EH (cell line): Measurements from ENCODE around the gene ROBO2.

ENCODE experiments used
- DNase-seq: peaks from one replicate; pipeline ENCODE4 v3.0.0-alpha.2; 2015; ENCODE audit warnings: low read depth

ROBO2 gene

DNA sequence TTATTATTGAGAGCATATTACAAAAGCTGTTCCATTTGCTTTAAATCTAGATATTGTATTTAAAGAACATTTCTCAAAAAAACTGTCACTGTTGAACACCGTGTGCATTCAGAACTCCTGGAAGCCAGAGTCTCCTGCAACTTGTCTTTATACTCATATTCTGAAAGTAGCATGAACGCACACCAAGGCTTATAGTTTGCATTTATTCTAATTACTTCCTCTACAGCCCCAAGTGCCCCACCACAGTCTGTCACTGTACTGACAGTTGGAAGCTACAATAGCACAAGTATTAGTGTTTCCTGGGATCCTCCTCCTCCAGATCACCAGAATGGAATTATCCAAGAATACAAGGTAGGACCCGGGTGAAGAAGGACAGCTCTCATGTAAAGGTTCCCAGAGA lies 537.4 kb downstream of the ROBO2 start:
- DNase-seq = no peak

DNA sequence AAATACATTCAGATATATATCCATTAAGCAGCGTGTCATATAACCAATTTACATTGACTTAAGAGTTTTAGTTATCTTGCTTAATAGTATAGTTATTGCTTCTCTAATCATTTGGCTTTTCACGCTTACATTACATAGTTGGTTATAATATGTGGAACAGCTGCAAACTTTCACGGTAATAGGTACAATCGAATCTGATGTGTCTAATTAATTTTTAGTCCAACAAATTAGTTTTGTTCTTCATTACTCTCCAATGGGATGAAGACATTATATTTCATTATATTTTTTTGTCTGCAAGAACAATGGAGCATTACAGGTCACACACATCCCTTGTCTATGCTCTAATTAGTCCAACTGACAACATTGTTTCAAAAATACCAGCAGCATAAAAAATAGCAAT lies 546.3 kb downstream of the ROBO2 start:
- DNase-seq = no peak

DNA sequence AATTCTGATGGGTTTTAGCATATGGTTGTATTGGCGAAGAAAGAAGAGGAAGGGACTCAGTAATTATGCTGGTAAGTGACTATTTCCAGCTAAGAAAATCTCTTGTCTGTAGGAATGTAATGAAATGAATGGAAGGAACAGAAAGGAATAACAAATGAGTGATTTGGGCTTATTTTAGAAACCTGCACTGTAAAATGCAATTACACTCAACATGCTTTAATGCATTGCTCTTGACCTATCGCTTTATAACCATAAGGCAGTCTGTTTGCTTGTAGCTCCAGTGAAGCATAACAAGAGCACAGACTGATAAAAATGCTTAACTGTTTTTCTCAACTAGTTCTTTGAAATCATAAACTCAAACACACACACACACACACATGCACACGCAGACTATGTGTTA lies 549.0 kb downstream of the ROBO2 start:
- DNase-seq = no peak

GRCh38 chr3:77590191-77590590 lies 550.3 kb downstream of the ROBO2 start:
- no peak for DNase-seq

DNA sequence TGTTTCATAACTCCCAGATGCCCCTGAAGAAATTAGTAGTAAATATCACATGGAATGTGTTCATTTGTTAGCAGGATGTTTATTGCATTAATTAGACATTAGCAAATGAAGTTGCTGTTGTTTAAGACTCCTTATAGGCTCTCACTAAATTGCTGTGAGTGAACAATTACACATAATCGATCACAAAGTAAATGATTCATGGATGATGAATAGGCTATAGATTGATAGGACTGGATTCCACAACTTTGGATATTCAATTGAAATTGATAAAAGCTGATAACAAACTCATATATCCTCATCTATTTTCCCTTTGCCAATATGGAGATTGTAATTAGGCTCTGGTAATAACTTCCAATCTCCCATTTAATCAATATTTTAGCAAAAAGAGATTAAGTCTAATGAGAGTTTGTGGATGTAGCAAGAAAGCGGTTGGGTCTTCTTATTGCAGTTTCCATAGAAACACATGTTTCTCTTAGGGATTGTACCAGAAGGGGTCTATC lies 555.5 kb downstream of the ROBO2 start:
- no peak for DNase-seq

DNA sequence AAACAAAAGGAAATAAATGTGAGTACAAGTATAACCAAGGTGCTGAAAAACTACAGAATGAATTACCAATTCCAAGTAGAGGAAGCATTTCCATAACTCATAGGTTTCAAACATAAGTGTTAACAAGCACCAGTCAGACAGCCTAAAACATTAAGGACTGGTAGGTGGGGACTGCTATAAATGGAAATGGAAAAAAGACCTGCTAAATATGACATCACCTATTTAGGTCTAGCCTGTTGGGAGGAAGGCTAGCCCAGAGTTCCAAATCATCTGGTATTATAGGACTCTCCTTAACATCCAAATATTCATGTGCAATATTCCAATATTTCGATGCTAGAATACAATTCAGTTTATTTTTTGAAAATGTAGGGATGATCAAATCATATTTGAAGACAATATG lies 560.0 kb downstream of the ROBO2 start:
- DNase-seq = no peak

DNA sequence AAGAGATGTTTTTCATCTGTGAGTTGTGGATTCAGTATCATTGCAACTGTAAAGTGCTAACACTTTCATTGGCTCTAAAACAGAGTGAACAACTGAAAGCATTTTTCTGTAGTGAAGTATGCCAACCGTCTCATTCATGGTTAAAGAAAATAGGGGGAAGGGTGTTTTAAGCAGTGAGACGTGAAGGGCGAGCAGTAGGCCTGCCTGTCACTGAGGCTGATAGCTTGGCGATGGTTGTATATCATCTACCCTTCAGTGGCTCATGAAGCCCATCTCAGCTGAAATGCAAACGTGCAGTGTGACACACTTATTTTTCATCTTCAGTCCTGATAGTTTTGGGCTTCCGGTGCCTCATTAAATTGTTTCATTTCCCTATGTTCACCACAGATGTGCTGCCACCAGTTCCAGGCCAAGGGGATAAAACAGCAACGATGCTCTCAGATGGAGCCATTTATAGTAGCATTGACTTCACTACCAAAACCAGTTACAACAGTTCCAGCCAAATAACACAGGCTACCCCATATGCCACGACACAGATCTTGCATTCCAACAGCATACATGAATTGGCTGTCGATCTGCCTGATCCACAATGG lies 562.0 kb downstream of the ROBO2 start:
- DNase-seq = no peak

GRCh38 chr3:77602722-77603121 lies 562.8 kb downstream of the ROBO2 start:
- DNase-seq = no peak

GRCh38 chr3:77605308-77605707 lies 565.4 kb downstream of the ROBO2 start:
- no peak for DNase-seq

DNA sequence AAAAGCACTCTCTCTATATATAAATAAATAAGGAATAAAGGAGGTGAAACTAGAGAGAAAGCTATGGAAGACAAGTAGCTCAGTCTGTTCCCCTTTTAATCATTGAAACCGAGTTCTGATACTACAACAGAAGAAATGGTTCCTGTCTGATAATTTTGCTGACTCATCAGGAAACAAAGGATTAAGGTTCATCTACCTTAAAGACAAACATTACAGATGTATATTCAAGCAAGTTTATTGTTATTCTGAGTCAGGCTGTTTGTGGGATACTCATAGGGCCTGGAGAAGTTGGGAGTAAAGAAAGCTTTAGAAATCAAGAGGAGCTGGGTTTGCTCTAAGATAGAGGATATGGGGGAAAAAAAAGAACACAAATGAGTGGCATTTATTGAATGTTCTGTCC lies 566.0 kb downstream of the ROBO2 start:
- DNase-seq = no peak

- no peak for DNase-seq
These were observed 566.5 kb downstream of the ROBO2 start for GRCh38 chr3:77606372-77606771.

DNA sequence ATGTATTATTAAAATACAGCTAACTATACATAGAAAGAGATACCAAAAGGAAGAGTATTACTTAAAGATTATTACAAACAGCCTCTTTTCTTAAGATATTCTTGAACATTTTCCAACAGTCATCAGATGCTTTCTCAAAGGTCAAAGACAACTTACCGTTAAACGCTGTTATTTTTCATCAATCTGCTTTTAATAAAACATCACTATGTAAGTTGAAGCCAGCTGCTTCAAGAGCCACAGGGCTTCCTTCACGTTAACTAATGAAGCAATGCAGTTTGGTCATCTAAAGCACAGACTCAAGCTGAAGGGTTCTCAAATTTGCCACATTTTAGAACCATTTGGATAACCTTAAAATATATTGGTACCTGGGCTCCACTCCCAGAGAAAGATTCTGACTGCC lies 578.8 kb downstream of the ROBO2 start:
- no peak for DNase-seq

GRCh38 chr3:77620009-77620408 lies 580.1 kb downstream of the ROBO2 start:
- peak; percentile 0 for DNase-seq

- DNase-seq = no peak
These were observed 583.6 kb downstream of the ROBO2 start for GRCh38 chr3:77623500-77623899.

DNA sequence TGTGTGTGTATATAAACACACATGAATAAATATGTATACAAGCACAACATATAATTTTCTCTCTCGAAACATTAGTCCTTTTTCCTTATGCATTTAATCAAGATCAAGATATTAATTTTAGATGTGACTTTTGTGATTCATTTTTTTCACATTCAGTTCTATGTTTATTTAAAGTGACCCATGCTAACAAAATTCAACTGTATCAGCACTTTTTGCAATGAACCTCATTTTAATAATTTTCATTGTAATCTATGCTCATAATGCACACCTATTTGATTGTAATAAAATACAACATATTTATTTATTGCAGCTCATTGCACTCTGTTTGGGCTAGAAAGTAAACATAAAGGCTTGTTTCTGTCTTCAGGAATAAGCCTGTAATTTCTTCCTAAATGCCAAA lies 586.3 kb downstream of the ROBO2 start:
- DNase-seq = no peak

DNA sequence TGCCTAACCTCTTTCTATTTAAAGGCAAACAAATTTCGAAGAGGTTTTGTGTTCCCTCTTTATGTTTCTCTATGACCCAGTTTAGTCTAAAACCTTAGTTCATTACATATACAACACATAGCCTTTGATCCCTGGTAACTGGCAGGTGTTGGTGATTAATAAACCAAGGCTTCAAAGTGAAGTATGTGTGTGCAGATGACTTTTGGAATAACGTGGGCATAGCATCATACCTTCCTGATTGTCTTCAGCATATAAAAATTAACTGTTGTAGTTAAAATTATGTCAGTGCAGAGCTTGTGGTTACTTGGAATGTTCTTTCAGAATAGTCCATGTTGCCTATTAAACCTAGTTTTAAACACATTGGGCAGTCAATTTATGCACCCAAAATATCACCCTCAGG lies 608.3 kb downstream of the ROBO2 start:
- DNase-seq = no peak

DNA sequence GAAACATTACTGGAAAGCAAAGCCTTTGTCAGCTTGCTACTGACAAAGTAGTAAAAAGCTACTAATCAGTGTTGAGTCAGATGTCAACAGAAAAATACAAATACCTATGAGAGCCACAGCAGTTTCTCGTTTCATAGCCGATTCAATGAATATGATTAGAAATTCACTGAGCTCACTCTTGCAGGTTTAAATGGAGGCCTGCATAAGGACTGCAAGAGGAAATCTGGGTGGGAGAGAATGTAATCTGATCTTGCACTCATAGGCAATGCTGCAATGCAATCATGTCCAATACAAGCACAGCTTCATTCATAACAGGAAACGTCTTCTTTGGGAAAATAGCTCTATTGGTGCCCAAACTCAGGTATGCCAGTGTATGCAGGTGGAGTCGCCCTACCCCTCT lies 608.8 kb downstream of the ROBO2 start:
- no peak for DNase-seq

DNA sequence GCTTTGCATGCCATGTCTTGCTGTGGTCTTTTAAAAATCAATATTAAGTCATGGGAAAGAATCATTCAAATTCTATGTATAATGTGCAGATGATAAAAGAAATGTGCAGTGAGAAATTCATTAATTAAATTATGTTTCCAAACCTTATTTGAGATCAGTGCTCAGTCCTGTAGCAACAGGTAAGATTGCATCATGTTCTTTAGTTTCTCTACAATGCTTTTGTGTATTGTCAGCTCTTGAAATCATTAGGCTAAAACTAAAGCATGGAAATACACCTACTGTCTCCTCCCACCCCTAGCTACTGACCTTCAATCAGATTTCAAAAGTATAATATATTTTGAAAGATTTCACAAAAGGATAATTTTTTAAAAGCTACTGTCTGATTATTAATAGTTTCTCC lies 612.7 kb downstream of the ROBO2 start:
- DNase-seq = no peak

GRCh38 chr3:77655396-77655795 lies 615.5 kb downstream of the ROBO2 start:
- DNase-seq = no peak

DNA sequence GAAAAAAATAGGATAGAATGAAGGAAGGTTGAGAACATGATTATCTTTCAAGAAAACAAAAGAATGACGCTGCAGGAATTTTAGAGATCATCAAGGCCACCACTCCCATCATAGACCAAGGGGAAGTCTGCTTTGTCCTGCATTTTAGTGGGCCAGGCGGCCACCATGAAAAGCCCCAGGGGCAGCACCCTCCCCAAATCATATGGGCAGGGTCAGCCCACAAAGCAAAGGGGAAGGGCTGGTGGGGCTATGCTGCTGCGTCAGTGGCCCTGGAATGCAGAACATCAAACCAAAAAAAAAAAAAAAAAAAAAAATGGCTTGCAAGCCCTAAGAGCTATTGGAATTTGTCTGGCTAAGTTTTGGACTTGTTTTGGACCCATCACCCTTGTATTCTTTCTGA lies 620.8 kb downstream of the ROBO2 start:
- no peak for DNase-seq

- no peak for DNase-seq
These were observed 628.0 kb downstream of the ROBO2 start for GRCh38 chr3:77667901-77668300.

- DNase-seq = no peak
These were observed 628.5 kb downstream of the ROBO2 start for GRCh38 chr3:77668376-77668775.

DNA sequence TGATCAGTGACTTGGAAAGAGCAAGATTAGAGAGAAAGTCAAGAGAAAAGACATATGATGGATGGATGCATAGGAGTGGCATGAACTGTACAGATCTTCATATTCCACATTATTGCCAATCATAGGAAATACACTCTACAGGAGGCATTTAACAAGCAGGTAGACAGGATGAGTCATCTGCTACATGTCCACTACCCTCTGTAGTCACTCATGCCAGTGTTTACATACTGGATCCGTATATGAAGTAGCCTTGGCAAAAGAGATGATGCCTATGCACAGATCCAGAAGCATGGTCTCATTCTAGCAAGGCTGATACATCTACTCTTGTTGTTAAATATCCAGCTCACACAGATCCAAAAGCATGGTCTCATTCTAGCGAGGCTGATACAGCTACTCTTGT lies 632.1 kb downstream of the ROBO2 start:
- no peak for DNase-seq

DNA sequence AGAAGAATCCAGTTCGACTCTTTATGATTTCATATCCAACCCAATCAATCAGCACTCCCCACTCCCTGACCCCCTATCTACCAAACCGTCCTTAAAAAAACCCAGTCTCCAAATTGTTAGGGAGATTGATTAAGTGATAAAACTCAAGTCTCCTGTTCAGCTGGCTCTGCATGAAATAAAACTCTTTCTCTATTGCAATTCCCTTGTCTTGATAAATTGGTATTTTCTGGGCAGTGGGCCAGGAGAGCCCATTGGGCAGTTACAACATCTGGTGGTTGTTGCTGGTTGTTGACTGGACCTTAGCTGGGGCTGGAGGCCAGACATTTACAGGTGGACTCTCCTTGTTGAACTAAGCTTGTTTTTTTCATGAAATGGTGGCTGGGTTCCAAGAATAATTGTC lies 642.3 kb downstream of the ROBO2 start:
- DNase-seq = no peak

GRCh38 chr3:77684115-77684514 lies 644.2 kb downstream of the ROBO2 start:
- no peak for DNase-seq
